ENCODE results near the gene NCKAP1.

The NCKAP1 gene

GRCh38 chr2:182906454-182906853 lies 131.8 kb downstream of the NCKAP1 start:
- H3K4me1 Mint-ChIP-seq, result peaks cover 23% of the 10 kb centered on the region
- H3K9me3 Mint-ChIP-seq, result peaks cover 14% of the 10 kb centered on the region
- no peaks in the 10 kb centered on the region for H3K27me3 Mint-ChIP-seq (ENCODE audit: low read depth, poor library complexity)
- no peak for TF ChIP-seq CTCF (IDR thresholded peaks at IDR 0.05)
- H3K27ac Mint-ChIP-seq, result no peak overlapping the region
- H3K36me3 Mint-ChIP-seq (ENCODE audit: low read depth), result peaks cover 52% of the 10 kb centered on the region
- no peak for DNase-seq
- no peak overlapping the region for H3K4me3 Mint-ChIP-seq

GRCh38 chr2:182904844-182905243 lies 133.4 kb downstream of the NCKAP1 start:
- Mint-ChIP-seq H3K36me3 (ENCODE audit: low read depth) (peaks cover 41% of the 10 kb centered on the region), H3K9me3 (peaks cover 14% of the 10 kb centered on the region), H3K27me3 (ENCODE audit: low read depth, poor library complexity) (no peaks in the 10 kb centered on the region), H3K4me1 (peaks cover 26% of the 10 kb centered on the region), H3K27ac (no peak overlapping the region), H3K4me3 (no peak overlapping the region)
- TF ChIP-seq CTCF (IDR thresholded peaks at IDR 0.05), result no peak
- no peak for DNase-seq

- Mint-ChIP-seq H3K4me3 (no peak overlapping the region), H3K36me3 (ENCODE audit: low read depth) (peaks cover 28% of the 10 kb centered on the region), H3K9me3 (peaks cover 6% of the 10 kb centered on the region), H3K27ac (peak overlapping the region; percentile 71), H3K27me3 (ENCODE audit: low read depth, poor library complexity) (no peaks in the 10 kb centered on the region), H3K4me1 (peaks cover 28% of the 10 kb centered on the region)
- TF ChIP-seq CTCF (IDR thresholded peaks at IDR 0.05), result no peak
- no peak for DNase-seq
Observed at GRCh38 chr2:182903566-182903965, 134.7 kb downstream of the NCKAP1 start.

- peak overlapping the region; percentile 2 for H3K27ac Mint-ChIP-seq
- peaks cover 18% of the 10 kb centered on the region for H3K4me1 Mint-ChIP-seq
- DNase-seq, result no peak
- peaks cover 14% of the 10 kb centered on the region for H3K36me3 Mint-ChIP-seq (ENCODE audit: low read depth)
- no peaks in the 10 kb centered on the region for H3K27me3 Mint-ChIP-seq (ENCODE audit: low read depth, poor library complexity)
- no peak overlapping the region for H3K4me3 Mint-ChIP-seq
- H3K9me3 Mint-ChIP-seq, result no peaks in the 10 kb centered on the region
- TF ChIP-seq CTCF (IDR thresholded peaks at IDR 0.05), result no peak
Observed at GRCh38 chr2:182901748-182902147, 136.5 kb downstream of the NCKAP1 start.

- Mint-ChIP-seq H3K36me3 (ENCODE audit: low read depth) (peaks cover 18% of the 10 kb centered on the region), H3K27me3 (ENCODE audit: low read depth, poor library complexity) (no peaks in the 10 kb centered on the region)
Observed at GRCh38 chr2:182898718-182899117, 139.5 kb downstream of the NCKAP1 start.

More at GRCh38 chr2:182898718-182899117, 139.5 kb downstream of the NCKAP1 start:
- H3K9me3 Mint-ChIP-seq, result peaks cover 7% of the 10 kb centered on the region
- no peak for DNase-seq
- TF ChIP-seq CTCF (IDR thresholded peaks at IDR 0.05), result no peak
- no peak overlapping the region for H3K27ac Mint-ChIP-seq
- no peak overlapping the region for H3K4me3 Mint-ChIP-seq
- H3K4me1 Mint-ChIP-seq, result peaks cover 5% of the 10 kb centered on the region
